HCT116 (cell line): Measurements from ENCODE around the gene TMCO4. TPM values are rescaled to one million over a fixed set of nuclear protein-coding genes. Genes with fewer than 3 reads are reported as not detected.

Experiments
- ATAC-seq: fragments of 200-7000 bp; cut with Tn5 transposase; 2 replicates; pipeline ENCODE4 v1.9.1; 2020; ENCODE audit warnings: mild to moderate bottlenecking, moderate library complexity
- BruUV-seq: library from RNA; stranded (reverse); fragments of 400-500 nt; replicated peaks from 2 replicates; lab custom pipeline; 2021; lab: Mats Ljungman, UMichigan
- CTCF ChIA-PET: fragments of 300-600 bp; sonication (Branson Sonifier 250); formaldehyde crosslinking; loops from one replicate; lab custom pipeline; 2021; ENCODE audit warnings: antibody characterized with exemption; lab: Charles Lee
- POLR2A ChIA-PET: fragments of 300-600, 350-600 bp; sonication (Branson Sonifier 250); formaldehyde crosslinking; loops from one replicate; lab custom pipeline; 2021; ENCODE audit warnings: antibody characterized with exemption; lab: Charles Lee
- RAD21 ChIA-PET, 2 experiments: fragments of 300-600 bp; sonication (Branson Sonifier 250); formaldehyde crosslinking; loops; one replicate each; lab custom pipeline; 2023; ENCODE audit warnings: low total read pairs in 2 of 2; ENCODE audit not compliant: uncharacterized antibody in 2 of 2, unreplicated experiment in 2 of 2, low non-redundant PET in 1 of 2; lab: Charles Lee
- DNase-seq: peaks from one replicate; pipeline ENCODE4 v3.0.0-alpha.2; 2010; ENCODE audit warnings: low read depth, low spot score
- H2AFZ ChIP-seq: fragments of 200-600 bp; shearing (Covaris generic), sonication (generic); 2 replicates; pipeline ENCODE4 v1.6.1; 2017; ENCODE audit warnings: low read depth, mixed run types, mixed read lengths, antibody characterized with exemption, low read length; ENCODE audit not compliant: poor library complexity, severe bottlenecking
- H3K27ac ChIP-seq: 2 replicates; pipeline ENCODE4 v1.5.1; 2012; ENCODE audit warnings: low read depth, low read length
- H3K27me3 ChIP-seq: fragments of 200-600 bp; sonication (generic); 2 replicates; pipeline ENCODE4 v1.6.1; 2016; ENCODE audit warnings: mixed run types, low read length, mixed read lengths; ENCODE audit not compliant: insufficient read depth
- H3K36me3 ChIP-seq, 2 experiments: fragments of 200-500 bp in 1 of 2; fragments of 200-600 bp in 1 of 2; sonication (Bioruptor generic) in 1 of 2; sonication (generic) in 1 of 2; 2 replicates each; pipeline versions ENCODE4 v1.5.1 to v1.6.1; 2014 to 2016; ENCODE audit warnings: low read length in 2 of 2, inconsistent platforms in 1 of 2, mixed read lengths in 1 of 2, mixed run types in 1 of 2; ENCODE audit not compliant: insufficient read depth in 2 of 2, control insufficient read depth in 1 of 2
- H3K4me1 ChIP-seq, 2 experiments: fragments of 200-600 bp in 1 of 2; sonication (generic) in 1 of 2; 2 replicates each; pipeline versions ENCODE4 v1.5.1 to v1.6.1; 2012 to 2017; ENCODE audit warnings: low read length in 2 of 2, inconsistent platforms in 1 of 2, mild to moderate bottlenecking in 1 of 2, mixed read lengths in 1 of 2, mixed run types in 1 of 2, moderate library complexity in 1 of 2; ENCODE audit not compliant: insufficient read depth in 2 of 2, control insufficient read depth in 1 of 2
- H3K4me2 ChIP-seq: fragments of 200-600 bp; sonication (generic); 2 replicates; pipeline ENCODE4 v1.6.1; 2017; ENCODE audit warnings: mixed run types, low read length, mixed read lengths
- H3K4me3 ChIP-seq, 2 experiments: fragments of 200-600 bp in 1 of 2; sonication (generic) in 1 of 2; replicated peaks in 1 of 2; 2 replicates each; pipeline ENCODE4 v1.5.1; 2011 to 2016; ENCODE audit warnings: low read length in 2 of 2, control low read depth in 1 of 2, low read depth in 1 of 2, mild to moderate bottlenecking in 1 of 2, mixed read lengths in 1 of 2, mixed run types in 1 of 2
- H3K79me2 ChIP-seq: fragments of 200-600 bp; sonication (generic); 2 replicates; pipeline ENCODE4 v1.6.1; 2017; ENCODE audit warnings: mild to moderate bottlenecking, mixed run types, low read length, moderate library complexity, mixed read lengths; ENCODE audit not compliant: insufficient read depth
- H3K9ac ChIP-seq: fragments of 200-600 bp; sonication (generic); 2 replicates; pipeline ENCODE4 v1.6.1; 2016; ENCODE audit warnings: low read length, mixed read lengths
- H3K9me2 ChIP-seq: fragments of 200-600 bp; sonication (generic), shearing (Covaris generic); 2 replicates; pipeline ENCODE4 v1.6.1; 2017; ENCODE audit warnings: mixed run types, mild to moderate bottlenecking, moderate library complexity; ENCODE audit not compliant: insufficient read depth
- H3K9me3 ChIP-seq, 2 experiments: fragments of 200-500 bp in 1 of 2; fragments of 200-600 bp in 1 of 2; sonication (Bioruptor generic) in 1 of 2; sonication (generic) in 1 of 2; 2 replicates each; pipeline ENCODE4 v1.6.1; 2014 to 2017; ENCODE audit warnings: low read length in 2 of 2, mixed read lengths in 2 of 2, inconsistent platforms in 1 of 2, low read depth in 1 of 2, mild to moderate bottlenecking in 1 of 2, mixed run types in 1 of 2, moderate library complexity in 1 of 2; ENCODE audit not compliant: control insufficient read depth in 1 of 2, insufficient read depth in 1 of 2
- H4K20me1 ChIP-seq: fragments of 200-600 bp; sonication (generic), shearing (Covaris generic); 2 replicates; pipeline ENCODE4 v1.6.1; 2017; ENCODE audit warnings: mixed run types, mild to moderate bottlenecking, moderate library complexity; ENCODE audit not compliant: insufficient read depth
- CEBPB ChIP-seq: IDR thresholded peaks from 2 replicates; pipeline ENCODE4 v1.6.1; 2012; ENCODE audit warnings: low read depth
- CTCF ChIP-seq, 3 experiments: fragments of 200-600 bp in 1 of 3; sonication (generic) in 1 of 3; IDR thresholded peaks in 2 of 3; conservative IDR thresholded peaks in 1 of 3; 2 replicates each; pipeline ENCODE4 v1.5.1; 2012 to 2017; ENCODE audit warnings: low read depth in 2 of 3, low read length in 2 of 3, antibody characterized with exemption in 1 of 3, borderline replicate concordance in 1 of 3, control low read depth in 1 of 3, mild to moderate bottlenecking in 1 of 3, mixed read lengths in 1 of 3, mixed run types in 1 of 3, moderate library complexity in 1 of 3; ENCODE audit not compliant: insufficient read depth in 1 of 3
- EGR1 ChIP-seq: IDR thresholded peaks from 2 replicates; pipeline ENCODE4 v1.6.1; 2012; ENCODE audit warnings: low read depth
- MAX ChIP-seq: IDR thresholded peaks from 2 replicates; pipeline ENCODE4 v1.6.1; 2012
- SIN3A ChIP-seq: IDR thresholded peaks from 2 replicates; pipeline ENCODE4 v1.6.1; 2012; ENCODE audit warnings: low read depth
- SP1 ChIP-seq: IDR thresholded peaks from 2 replicates; pipeline ENCODE4 v1.6.1; 2012; ENCODE audit warnings: low read depth
- TCF7L2 ChIP-seq: IDR thresholded peaks from 2 replicates; pipeline ENCODE4 v1.7.0; 2011; ENCODE audit warnings: borderline replicate concordance, inconsistent platforms; ENCODE audit not compliant: insufficient read depth, insufficient read length; ENCODE audit errors: extremely low read depth
- YY1 ChIP-seq: IDR thresholded peaks from 2 replicates; pipeline ENCODE4 v1.6.1; 2011; ENCODE audit warnings: low read length, low read depth, moderate library complexity, mild to moderate bottlenecking; ENCODE audit not compliant: insufficient replicate concordance; ENCODE audit errors: extremely low read depth
- intact Hi-C: fragments of 100-400 bp; cut with micrococcal nuclease; formaldehyde crosslinking; loops from 2 replicates; pipeline ENCODE4 v1.10.0; 2022
- total RNA-seq: library from RNA; stranded (reverse); gene quantifications from one replicate; pipeline ENCODE4 v1.2.1, GENCODE V29; 2021; ENCODE audit not compliant: unreplicated experiment

Gene TMCO4
- total RNA-seq, 1 experiment from 2014 or later, result 12.7 TPM

- Histone ChIP-seq H3K4me1 (peaks cover 4 to 24% of the 10 kb centered on the region in 2 experiments; a peak in 3 of 4 replicates), H3K9me3 (no peaks in the 10 kb centered on the region), H4K20me1 (no peaks in the 10 kb centered on the region), H3K4me3 (no peak overlapping the region), H3K4me2 (no peak overlapping the region), H3K79me2 (peaks cover 18% of the 10 kb centered on the region), H3K27ac (no peak overlapping the region), H3K36me3 (no peaks in the 10 kb centered on the region), H2AFZ (no peak overlapping the region), H3K27me3 (no peaks in the 10 kb centered on the region), H3K9me2 (no peaks in the 10 kb centered on the region), H3K9ac (no peak overlapping the region)
- no peak for DNase-seq
- no peak for TF ChIP-seq SP1
- TF ChIP-seq CTCF (IDR thresholded peaks at IDR 0.05 in 2 of 3, conservative IDR thresholded peaks at IDR 0.05 in 1 of 3; ENCODE audit: borderline replicate concordance in 1 of 3, insufficient read depth in 1 of 3, low read depth in 2 of 3, low read length in 2 of 3), result no peak
- TF ChIP-seq EGR1, result no peak
- TF ChIP-seq CEBPB, result no peak
- TF ChIP-seq SIN3A, result no peak
- TF ChIP-seq YY1, result no peak
- TF ChIP-seq TCF7L2, result no peak
- TF ChIP-seq MAX, result no peak
- intact Hi-C loops, result loop anchor here (10.0 kb wide), 1 partner anchor 753 kb away; the partner anchor contains the start of gene ALDH4A1
- RAD21 ChIA-PET, result no interaction called here
- ATAC-seq, result no peak
- BruUV-seq, result no TSS peak
- CTCF ChIA-PET, result no interaction called here
- POLR2A ChIA-PET, result no interaction called here
Observed at GRCh38 chr1:19658186-19658585, 141.5 kb downstream of the TMCO4 start.
